Measurements from ENCODE around the gene CORO1A.
"Not testable (repeated sequence)": the region's sequence is repeated elsewhere in the genome, so short reads cannot be mapped to it uniquely, and the experiment has no call there.

The CORO1A gene

GRCh38 chr16:30183233-30184095 lies at the start of gene CORO1A:
Gene CORO1A, plus strand, starts transcription at chr16:30183602. Its CDS starts 1,608 bp downstream, at chr16:30185210.
- DNase-seq: no peak

- no peak for DNase-seq
Measured at GRCh38 chr16:30136971-30137605, 46.3 kb upstream of the CORO1A start.

- DNase-seq: no peak
Measured at GRCh38 chr16:30137897-30138296, 45.5 kb upstream of the CORO1A start.

GRCh38 chr16:30139583-30140481 lies 43.6 kb upstream of the CORO1A start:
- DNase-seq: no peak

GRCh38 chr16:30141750-30142149 lies 41.7 kb upstream of the CORO1A start:
- no peak for DNase-seq

- no peak for DNase-seq
Measured at GRCh38 chr16:30142672-30143346, 40.6 kb upstream of the CORO1A start.

- DNase-seq: no peak
Measured at GRCh38 chr16:30143347-30143702, 40.1 kb upstream of the CORO1A start.

GRCh38 chr16:30144017-30144416 lies 39.4 kb upstream of the CORO1A start:
- DNase-seq: no peak

- no peak for DNase-seq
Measured at GRCh38 chr16:30144917-30145316, 38.5 kb upstream of the CORO1A start.

- no peak for DNase-seq
Measured at GRCh38 chr16:30145657-30146056, 37.7 kb upstream of the CORO1A start.

- DNase-seq: no peak
Measured at GRCh38 chr16:30147843-30148510, 35.4 kb upstream of the CORO1A start.

GRCh38 chr16:30149250-30149930 lies 34.0 kb upstream of the CORO1A start:
- no peak for DNase-seq

- no peak for DNase-seq
Measured at GRCh38 chr16:30151091-30151490, 32.3 kb upstream of the CORO1A start.

- no peak for DNase-seq
Measured at GRCh38 chr16:30152517-30152916, 30.9 kb upstream of the CORO1A start.

- no peak for DNase-seq
Measured at GRCh38 chr16:30155188-30155587, 28.2 kb upstream of the CORO1A start.

- no peak for DNase-seq
Measured at GRCh38 chr16:30157214-30157613, 26.2 kb upstream of the CORO1A start.

- no peak for DNase-seq
Measured at GRCh38 chr16:30163538-30163937, 19.9 kb upstream of the CORO1A start.

GRCh38 chr16:30166202-30166902 lies 17.1 kb upstream of the CORO1A start:
- no peak for DNase-seq

GRCh38 chr16:30168746-30169145 lies 14.7 kb upstream of the CORO1A start:
- DNase-seq: not testable (repeated sequence)

- not testable (repeated sequence) for DNase-seq
Measured at GRCh38 chr16:30169416-30169815, 14.0 kb upstream of the CORO1A start.

GRCh38 chr16:30170145-30170544 lies 13.3 kb upstream of the CORO1A start:
- DNase-seq: not testable (repeated sequence)

Measured in NCI-H1436 treated with DMSO at 0.1 percent for 48 hours (cell line).